ENCODE measurements around the gene SNX20. TPM values are rescaled to one million over a fixed set of nuclear protein-coding genes. Genes with fewer than 3 reads are reported as not detected.

SNX20 gene
- total and polyA plus RNA-seq, 2 of the 4 experiments (the other 2 are of a cell fraction), result not detected

DNA sequence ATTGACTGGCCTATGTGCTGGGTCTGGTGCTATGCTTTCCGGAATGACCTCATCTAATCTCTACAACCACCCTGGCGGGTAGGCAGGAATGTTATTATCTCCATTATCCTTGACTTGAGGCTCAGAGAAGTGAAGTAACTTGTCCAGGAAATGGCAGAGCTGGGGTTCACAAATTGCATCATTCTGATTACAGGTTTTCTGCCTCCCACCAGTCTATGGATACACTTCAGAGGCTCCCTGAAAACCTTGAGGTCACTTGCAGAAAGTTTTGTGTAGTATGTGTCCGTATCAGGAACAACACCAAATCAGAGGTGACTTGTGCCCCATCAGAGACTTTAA is 31.4 kb upstream of the SNX20 start:
- no TSS peak for BruUV-seq (replicated peaks)
- CTCF ChIA-PET, result no interaction called here

More for the DNA sequence above, 31.4 kb upstream of the SNX20 start:
- no peak overlapping the region for H4K5ac ChIP-seq (ENCODE audit: low read depth, low read length)
- H2BK120ac ChIP-seq (ENCODE audit: low read depth, low read length), result no peak overlapping the region
- H4K91ac ChIP-seq (ENCODE audit: insufficient read depth, low read depth, low read length), result no peak overlapping the region
- no peak overlapping the region for H3K18ac ChIP-seq (ENCODE audit: low read depth, low read length)
- H3K4me3 ChIP-seq (ENCODE audit: insufficient read depth, low read depth, low read length), result no peak overlapping the region
- ATAC-seq (ENCODE audit: low read depth) (no peak), DNase-seq (peak; percentile 1)
- no peak overlapping the region for H3K56ac ChIP-seq (ENCODE audit: extremely low read depth, insufficient read depth, low read length)
- H2AK9ac ChIP-seq (replicated peaks; ENCODE audit: low read depth, low read length, poor library complexity), result no peak overlapping the region
- H4K20me1 ChIP-seq (ENCODE audit: insufficient read depth, low read length), result no peaks in the 10 kb centered on the region
- H3K23ac ChIP-seq (ENCODE audit: low read depth, low read length), result no peak overlapping the region
- no peaks in the 10 kb centered on the region for H3K9me1 ChIP-seq (ENCODE audit: insufficient read depth, low read length)
- POLR2A ChIA-PET (ENCODE audit: unreplicated experiment), result no interaction called here
- no peak overlapping the region for H2BK20ac ChIP-seq (ENCODE audit: low read depth, low read length)
- no peak overlapping the region for H3K14ac ChIP-seq (replicated peaks; ENCODE audit: low read depth, low read length)
- dilution Hi-C loops (cut with HindIII; ENCODE audit: low sequenced_read_pairs, unreplicated experiment), result no loop called here
- H3K4ac ChIP-seq (ENCODE audit: low read depth, low read length), result no peak overlapping the region
- H2AK5ac ChIP-seq (ENCODE audit: low read depth, low read length), result no peak overlapping the region
- no peak overlapping the region for H2AFZ ChIP-seq (replicated peaks; ENCODE audit: low read length, poor library complexity)
- no peaks in the 10 kb centered on the region; the same call in none of the 2 replicates for H3K27me3 ChIP-seq (ENCODE audit: control insufficient read depth, insufficient read depth, low read length)
- TF ChIP-seq CHD1 (IDR thresholded peaks at IDR 0.05; ENCODE audit: low read depth, low read length) (no peak), BHLHE40 (IDR thresholded peaks at IDR 0.05; ENCODE audit: low read depth, low read length) (no peak), RFX5 (IDR thresholded peaks at IDR 0.05; ENCODE audit: low read depth, low read length) (no peak), MAZ (IDR thresholded peaks at IDR 0.05; ENCODE audit: borderline replicate concordance, low read depth, low read length) (no peak), CEBPB (IDR thresholded peaks at IDR 0.05; ENCODE audit: low read depth, low read length) (0 out of 2 replicates have a peak, but pooled peaks have one; percentile 3), MAFK (IDR thresholded peaks at IDR 0.05; ENCODE audit: low read depth, low read length) (no peak), RCOR1 (IDR thresholded peaks at IDR 0.05; ENCODE audit: insufficient replicate concordance, low read length) (no peak)
- no peaks in the 10 kb centered on the region for H3K4me1 ChIP-seq (ENCODE audit: control insufficient read depth, insufficient read depth, low read length)
- no peak overlapping the region for H2BK5ac ChIP-seq (ENCODE audit: low read depth, low read length, poor library complexity, severe bottlenecking)
- H3K79me1 ChIP-seq (ENCODE audit: low read depth in 1 of 2, low read length in 2 of 2), result no peaks in the 10 kb centered on the region
- H3K27ac ChIP-seq (ENCODE audit: insufficient read depth, low read length), result no peak overlapping the region
- no peaks in the 10 kb centered on the region for H3K9me3 ChIP-seq (ENCODE audit: control insufficient read depth, insufficient read depth, low read length)
- in situ Hi-C loops (cut with MboI; ENCODE audit: low sequenced_read_pairs), result no loop called here
- no peak overlapping the region for H4K8ac ChIP-seq (ENCODE audit: low read depth in 2 of 2, low read length in 2 of 2)
- no peak overlapping the region for H3K9ac ChIP-seq (ENCODE audit: low read depth, low read length)
- no peaks in the 10 kb centered on the region for H3K36me3 ChIP-seq (ENCODE audit: control insufficient read depth, insufficient read depth, low read length)
- no CpG with 5 or more reads among the region's 3 CpGs for WGBS, 2 experiments (ENCODE audit: extremely low coverage in 2 of 2, insufficient read length in 1 of 2)
- H3K4me2 ChIP-seq (ENCODE audit: low read depth, low read length), result no peak overlapping the region
- intact Hi-C loops (cut with micrococcal nuclease), result no loop called here
- H2BK15ac ChIP-seq (ENCODE audit: low read depth, low read length), result no peak overlapping the region

Data from IMR-90 (cell line).